ENCODE data around the gene BRAT1.

The BRAT1 gene

DNA sequence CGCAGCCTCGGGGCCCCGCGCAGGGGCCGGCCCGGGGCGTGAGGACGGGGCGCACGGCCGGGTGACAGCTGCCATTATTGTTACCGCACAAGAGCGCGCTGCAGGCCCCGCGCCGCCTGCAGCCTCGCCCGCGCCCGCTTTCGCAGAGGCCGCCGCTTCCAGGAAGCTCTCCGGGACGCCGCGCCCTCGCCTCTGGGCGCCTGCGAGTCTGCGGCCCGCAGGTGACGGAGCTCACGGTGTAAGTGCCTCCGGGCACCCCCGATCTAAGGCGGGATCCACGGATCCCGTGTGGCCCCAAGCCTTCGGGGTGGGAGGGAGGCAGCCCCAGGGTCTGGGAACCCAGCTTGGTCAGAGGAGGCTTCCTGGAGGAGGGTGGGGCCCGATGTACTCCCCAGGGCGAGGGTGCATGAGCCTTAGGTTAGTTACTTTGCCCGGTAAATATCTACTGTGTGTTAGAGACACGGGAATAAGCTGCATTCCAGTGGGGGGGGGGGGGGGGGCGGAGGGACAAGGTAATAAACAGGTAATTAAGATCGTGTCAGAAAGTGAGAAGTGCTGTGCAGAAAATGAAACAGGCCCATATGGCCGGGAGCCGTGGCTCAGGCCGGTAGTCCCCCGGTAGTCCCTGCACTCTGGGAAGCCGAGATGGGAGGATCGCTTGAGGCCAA lies 4.1 kb upstream of the BRAT1 start:
- no peak for DNase-seq (ENCODE audit: low spot score)

DNA sequence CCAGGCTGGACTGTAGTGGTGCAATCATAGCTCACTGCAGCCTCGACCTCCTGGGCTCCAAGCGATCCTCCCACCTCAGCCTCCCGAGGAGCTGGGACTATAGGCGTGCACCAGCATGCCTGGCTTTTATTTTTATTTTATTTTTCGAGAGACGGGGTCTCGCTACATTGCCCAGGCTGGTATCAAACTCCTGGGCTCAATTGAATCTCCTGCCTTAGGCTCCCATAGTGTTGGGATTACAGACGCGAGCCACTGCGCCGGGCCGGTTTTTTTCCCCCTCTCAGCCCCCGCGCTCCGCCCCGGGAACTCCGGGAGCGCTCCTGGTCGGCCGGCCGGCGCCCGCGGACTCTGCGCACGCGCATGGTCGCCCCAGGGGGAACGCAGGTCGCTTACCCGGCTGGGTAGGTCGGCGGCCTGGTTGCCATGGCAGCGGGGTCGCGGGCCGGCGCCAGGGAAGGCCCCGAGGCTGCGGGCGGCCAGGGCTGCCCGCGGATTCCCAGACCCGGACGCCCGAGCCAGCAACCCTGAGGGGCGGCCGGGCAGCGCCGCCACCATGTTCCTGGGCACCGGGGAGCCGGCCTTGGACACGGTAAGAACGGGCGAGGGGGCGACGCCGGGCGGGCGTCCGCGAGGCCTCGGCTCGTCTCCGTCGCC lies 3.4 kb upstream of the BRAT1 start, which contains the start of gene IQCE:
TSS of gene IQCE (plus strand) at position 351 of the 654 bp plus-strand sequence. CDS start at position 554, 203 bp downstream.
- peak; percentile 95 for DNase-seq (ENCODE audit: low spot score)

DNA sequence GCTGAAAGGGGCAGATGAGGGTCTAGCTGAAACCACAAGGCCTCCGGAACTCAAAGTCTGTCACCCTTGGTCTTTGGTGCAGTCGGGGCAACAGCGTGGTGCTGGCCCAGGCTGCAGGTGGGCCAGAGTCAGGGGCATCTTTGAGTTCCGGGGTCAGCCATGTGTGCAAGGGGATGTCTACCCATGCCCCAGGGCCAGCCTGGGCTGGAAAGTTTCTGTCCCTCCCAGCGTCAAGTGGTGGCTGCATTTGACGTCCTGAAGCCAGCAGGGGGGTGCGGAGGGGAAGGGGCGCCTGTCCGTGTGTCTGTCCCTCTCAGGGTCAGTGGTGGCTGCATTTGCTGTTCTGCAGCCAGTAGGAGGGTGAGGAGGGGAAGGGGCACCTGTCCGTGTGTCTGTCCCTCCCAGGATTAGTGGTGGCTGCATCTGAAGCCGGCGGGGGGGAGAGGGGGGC lies 638 bp downstream of the BRAT1 start:
- DNase-seq (ENCODE audit: low spot score) = no peak

DNA sequence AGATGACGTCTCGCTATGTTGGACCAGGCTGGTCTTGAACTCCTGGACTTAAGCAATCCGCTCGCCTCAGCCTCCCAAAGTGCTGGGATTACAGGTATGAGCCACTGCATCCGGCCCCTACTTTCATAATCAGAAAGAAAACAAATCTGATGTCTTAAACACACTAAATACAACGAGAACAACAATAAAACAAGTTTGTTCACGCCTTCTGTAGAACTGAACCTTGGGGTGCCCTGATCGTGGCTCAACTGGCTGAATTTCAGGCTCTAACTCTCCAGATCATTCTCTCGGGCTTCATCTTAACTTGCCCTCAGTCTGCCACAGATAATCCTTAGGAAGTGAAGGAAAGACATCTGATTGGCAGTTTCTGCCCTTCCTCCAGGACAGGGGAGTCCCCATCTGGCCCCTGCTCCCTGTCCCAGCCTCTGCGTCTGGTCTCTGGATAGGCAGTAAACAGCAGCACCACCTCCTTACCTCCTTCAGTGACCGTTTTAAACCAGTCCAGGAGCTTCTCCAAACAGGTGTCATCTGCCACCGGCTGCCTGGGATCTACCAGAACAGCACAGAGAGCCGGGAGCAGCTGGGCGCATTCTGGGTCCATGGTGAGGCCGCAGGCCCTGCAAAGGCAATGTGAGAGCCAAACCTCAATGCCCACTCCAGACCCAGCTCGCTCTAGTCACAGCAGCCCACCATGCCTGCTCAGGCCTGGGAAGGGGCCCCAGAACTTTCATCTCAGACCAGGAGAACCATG lies 1.3 kb downstream of the BRAT1 start:
- DNase-seq (ENCODE audit: low spot score) = no peak

DNA sequence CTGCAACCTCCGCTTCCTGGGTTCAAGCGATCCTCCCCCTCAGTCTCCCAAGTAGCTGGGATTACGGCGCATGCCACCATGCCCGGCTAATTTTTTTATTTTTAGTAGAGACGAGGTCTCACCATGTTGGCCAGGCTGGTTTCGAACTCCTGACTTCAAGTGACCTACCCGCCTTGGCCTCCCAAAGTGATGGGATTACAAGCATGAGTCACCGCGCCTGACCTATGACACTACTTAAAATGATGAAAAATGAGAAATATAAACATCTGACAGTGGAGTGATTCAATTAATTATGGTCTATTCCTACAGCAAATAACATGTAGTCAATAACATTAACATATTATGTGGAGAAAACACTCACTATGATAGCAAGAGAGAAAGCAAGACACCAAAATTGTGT lies 2.2 kb downstream of the BRAT1 start:
- DNase-seq (ENCODE audit: low spot score) = no peak

DNA sequence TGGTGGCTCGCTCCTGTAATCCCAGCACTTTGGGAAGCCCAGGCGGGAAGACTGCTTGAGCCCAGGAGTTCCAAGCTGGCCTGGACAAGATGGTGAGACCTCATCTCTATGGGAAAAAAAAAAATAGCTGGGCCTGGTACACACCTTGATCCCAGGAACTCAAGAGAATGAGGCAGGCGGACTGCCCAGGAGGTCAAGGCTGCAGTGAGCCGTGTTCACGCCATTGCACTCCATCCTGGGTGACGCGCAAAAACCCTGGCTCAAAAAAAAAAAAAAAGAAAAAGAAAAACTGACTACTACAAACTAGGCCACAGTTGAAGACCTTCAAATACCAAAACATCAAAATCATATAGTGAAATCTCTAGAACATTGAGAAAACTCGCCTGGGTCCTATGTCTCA lies 3.9 kb downstream of the BRAT1 start:
- no peak for DNase-seq (ENCODE audit: low spot score)

DNA sequence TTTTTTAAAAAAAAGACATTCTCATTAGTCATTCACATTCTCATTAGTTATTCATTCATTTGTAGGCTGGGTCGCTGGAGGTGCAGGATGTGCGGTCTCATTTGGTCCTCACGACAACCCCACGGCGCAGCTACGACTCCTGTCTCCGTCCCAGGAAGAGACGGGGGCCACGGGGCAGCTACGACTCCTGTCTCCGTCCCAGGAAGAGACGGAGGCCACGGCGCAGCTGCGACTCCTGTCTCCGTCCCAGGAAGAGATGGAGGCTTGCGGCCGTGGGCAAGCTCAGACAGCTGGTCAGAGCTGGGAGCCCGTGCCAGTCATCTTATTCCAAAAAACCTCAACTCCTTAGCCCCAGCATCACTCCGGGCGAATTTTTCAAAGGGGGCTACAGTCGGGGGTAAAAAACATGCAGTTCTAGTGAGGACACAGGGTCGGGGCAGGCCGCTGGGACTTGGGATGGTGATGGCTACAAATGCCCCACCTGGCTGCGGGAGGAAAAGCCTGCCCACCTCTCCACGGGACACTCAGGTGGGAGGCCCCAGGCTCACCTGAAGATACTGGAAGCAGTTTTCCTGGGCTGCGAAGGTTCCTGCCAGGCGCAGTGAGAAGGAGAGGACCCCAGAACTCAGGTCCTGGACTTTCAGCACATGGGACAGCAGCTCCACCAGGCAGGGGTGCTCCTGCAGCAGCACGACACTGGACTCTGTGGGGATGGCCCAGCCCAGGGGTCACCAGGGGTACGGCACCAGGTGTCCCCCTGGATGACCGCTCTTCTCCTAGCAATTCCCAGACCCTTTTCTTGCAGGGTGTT lies 8.3 kb downstream of the BRAT1 start:
- DNase-seq (ENCODE audit: low spot score) = no peak

DNA sequence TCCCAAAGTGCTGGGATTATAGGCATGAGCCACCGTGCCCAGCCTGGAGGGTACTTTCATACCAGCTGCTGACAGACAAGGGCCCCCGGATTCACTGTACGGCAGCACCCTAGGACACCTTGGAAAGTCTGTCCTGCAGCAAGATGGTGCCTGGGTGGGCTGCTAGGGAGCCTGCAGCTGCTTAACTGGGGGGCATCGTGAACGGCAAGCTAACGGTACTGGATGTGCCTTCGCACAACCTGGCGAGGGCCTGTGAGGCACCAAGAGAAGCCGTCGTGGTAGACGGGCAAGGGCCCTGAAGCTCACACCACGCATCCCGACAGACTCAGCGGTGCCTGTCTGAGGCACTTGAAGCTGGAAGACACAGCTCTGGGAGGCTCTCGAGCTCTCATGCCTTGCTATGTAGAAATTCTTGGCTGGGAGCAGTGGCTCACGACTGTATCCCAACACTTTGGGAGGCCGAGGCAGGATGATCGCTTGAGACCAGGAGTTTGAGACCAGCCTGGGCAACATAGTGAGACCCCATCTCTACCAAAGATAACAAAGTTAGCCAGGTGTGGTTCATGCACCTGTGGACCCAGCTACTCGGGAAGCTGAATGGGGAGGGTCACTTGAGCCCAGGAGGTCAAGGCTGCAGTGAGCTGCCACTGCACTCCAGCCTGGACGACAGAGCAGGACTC lies 9.4 kb downstream of the BRAT1 start:
- DNase-seq (ENCODE audit: low spot score) = no peak

DNA sequence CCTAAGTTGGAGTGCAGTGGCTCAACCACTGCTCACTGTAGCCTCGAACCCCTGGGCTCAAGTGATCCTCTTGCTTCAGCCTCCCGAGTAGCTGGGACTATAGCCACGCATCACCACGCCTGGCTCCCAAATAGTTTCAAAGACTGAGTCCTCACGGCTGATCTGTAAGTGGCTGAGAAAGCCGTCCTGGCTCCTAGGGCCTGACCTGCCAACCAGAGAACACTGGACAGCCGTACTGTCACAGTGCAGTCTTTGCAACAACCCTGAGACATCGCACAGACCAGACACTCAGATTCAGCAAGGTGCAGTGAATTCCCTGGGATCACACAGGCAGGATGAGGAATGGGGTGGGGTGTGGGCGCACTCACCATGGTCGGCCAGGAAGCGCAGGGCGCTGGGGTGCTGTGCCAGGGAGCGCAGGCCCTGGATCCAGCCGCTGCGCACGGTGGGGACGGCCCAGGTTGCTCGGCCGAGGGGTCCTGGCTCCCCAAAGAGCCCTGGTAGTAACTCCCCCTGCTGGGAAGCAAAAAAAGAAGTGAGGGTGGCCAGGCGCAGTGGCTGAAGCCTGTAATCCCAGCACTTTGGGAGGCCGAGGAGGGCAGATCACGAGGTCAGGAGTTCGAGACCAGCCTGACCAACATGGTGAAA lies 10.7 kb downstream of the BRAT1 start:
- peak; percentile 23 for DNase-seq (ENCODE audit: low spot score)

DNA sequence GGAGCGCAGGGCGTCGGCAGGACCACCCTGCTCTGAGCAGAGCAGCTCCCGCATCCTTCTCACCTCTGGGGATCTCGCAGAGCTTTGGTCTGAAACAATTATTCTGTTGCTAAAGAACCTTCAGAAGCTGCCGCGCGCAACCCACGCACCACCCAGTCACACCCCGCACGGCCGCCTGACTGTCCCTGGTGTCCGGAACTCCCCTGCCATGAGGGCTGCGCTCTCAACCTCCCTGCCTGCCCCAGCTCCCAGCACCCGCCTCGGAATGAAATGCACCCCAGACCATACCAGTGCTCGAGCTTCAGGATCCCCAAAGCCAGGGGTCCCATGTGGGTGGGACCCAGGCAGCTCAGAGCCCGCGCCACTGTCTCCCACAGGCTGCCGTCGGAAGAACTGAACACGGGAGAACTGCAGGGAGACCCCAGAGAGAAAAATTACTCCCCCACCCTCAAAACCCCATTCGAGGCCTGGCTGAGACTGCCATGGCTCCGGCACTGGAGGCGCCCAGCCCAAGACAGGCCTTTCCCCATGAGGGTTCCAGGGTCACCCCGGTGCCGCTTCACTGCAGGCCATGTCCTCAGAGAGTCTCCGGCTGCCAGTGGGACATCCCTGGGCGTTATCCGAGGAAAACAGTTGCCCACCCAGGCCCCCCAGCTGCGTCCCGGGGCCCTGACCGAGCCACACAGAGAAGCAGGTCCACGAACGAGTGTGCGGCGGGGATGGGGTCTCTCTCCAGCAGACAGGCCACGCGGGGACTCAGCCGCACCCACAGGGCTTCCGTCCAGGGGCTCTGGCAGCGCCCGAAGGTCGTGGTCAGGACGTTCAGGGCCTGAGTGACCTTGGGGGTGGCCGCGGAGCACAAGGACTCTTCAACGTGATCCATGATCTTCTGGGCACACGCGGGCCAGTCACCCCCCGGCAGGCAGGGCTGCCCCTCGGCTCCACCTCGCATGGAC lies 12.1 kb downstream of the BRAT1 start:
- DNase-seq (ENCODE audit: low spot score) = peak; percentile 8

DNA sequence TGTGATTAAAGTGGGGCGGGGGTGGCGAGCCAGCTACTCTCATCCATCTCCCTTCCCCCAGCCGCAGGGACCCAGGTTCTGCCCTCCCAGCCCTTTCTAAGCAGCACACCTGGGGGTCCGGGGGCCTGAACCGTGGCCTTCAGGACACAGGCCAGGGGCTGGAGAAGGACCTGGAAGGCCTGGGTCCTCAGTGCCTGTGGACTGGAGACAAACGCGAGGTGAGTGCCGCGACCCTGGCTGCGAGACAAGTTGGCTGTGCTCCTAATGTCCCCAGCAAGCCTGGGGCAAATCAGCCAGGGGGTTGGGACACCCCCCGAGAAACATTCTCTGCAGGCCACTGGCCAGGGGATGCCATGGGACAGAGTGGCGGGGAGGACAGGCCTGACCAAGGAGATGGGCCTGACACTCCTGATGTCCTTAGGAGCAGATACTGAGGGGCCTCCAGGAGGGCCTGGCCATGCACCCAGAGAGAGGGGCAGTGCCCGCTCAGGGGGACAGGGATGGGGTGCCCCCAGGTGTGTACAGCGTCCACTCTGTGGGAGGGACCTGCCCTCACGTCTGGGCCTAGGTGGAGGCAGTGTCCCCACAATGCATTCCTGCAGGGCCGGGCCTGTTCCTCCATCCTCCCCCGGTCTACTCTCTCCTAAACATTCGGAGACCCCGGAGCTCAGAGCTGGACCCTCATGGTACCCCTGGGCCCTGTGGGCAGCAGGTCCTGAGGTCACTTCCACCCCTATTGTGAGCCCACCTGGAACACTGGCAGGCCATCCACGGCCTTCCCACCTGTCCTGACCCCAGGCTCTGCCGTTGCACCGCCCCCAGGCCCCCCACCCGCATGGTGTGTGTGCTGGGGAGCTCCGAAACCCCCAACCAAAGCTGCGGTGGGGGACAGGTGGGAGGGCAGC lies 13.1 kb downstream of the BRAT1 start:
- peak; percentile 7 for DNase-seq (ENCODE audit: low spot score)

DNA sequence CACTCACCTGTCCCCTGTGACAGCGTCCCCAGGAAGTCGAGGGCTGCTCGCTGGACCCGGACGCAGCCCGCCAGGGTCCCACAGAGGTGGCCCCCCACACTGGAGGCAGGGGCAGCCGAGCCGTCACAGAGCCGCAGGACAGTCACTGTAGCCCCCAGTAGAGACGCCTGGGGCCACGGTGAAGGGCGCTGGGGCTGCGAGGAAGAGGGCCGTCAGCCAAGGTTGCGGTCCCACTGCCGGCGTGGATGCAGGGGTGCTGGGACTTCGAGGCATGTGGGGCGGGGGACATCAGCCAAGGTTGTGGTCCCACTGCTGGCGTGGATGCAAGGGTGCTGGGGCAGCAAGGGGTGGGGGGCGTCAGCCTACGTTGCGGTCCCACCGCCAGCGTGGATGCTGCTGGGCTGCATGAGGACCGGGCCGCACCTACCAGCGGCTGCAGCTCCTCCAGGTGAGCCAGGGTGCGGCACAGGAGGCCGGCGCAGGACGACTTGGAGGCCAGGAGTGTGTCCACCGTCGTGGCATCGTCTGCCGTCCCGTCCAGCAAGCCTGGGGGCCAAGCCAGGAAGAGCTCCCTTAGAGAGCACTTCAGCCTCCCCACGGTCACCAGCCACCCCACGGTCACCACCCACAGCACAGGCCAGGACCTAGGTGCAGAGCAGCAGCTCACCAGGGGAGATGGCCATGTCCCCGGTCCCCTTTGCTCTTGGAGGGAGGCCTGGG lies 13.9 kb downstream of the BRAT1 start:
- DNase-seq (ENCODE audit: low spot score) = peak; percentile 23

DNA sequence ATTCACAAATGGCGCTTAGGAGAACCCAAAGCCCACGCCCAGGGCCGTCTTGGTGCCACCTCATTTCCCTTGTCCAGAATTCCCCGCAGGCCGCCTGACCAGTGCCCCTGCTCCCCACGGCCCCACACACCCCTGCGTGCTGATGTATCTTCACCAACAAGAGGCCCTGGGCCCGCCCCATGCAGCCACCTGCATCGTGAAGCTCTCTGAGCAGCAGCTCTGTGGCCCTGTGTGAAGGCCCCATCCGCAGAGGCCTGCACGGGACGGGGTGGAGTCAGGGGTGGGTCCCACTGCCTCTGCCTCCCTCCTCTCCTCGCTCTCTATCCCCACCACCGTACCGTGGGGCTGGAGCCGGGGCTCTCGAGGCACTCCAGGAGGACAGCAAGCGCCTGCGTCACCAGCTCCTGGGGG lies 14.7 kb downstream of the BRAT1 start:
- no peak for DNase-seq (ENCODE audit: low spot score)

DNA sequence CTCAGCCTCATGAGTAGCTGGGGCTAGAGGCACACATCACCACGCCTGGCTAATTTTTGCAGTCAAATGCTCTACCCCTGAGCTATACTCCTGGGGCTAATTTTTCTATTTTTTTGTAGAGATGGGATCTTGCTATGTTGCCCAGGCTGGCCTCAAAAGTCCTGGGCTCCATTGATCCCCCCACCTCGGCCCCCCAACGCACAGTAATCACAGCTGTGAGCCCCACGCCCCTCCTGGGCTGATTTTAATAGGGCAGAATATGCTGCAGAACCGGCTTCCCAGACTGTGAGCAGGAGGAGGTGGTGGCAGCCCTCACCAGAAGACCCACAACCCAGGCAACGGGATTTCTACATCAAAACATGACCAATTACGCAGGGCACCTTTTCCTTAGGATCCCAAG lies 15.2 kb downstream of the BRAT1 start:
- DNase-seq (ENCODE audit: low spot score) = no peak

DNA sequence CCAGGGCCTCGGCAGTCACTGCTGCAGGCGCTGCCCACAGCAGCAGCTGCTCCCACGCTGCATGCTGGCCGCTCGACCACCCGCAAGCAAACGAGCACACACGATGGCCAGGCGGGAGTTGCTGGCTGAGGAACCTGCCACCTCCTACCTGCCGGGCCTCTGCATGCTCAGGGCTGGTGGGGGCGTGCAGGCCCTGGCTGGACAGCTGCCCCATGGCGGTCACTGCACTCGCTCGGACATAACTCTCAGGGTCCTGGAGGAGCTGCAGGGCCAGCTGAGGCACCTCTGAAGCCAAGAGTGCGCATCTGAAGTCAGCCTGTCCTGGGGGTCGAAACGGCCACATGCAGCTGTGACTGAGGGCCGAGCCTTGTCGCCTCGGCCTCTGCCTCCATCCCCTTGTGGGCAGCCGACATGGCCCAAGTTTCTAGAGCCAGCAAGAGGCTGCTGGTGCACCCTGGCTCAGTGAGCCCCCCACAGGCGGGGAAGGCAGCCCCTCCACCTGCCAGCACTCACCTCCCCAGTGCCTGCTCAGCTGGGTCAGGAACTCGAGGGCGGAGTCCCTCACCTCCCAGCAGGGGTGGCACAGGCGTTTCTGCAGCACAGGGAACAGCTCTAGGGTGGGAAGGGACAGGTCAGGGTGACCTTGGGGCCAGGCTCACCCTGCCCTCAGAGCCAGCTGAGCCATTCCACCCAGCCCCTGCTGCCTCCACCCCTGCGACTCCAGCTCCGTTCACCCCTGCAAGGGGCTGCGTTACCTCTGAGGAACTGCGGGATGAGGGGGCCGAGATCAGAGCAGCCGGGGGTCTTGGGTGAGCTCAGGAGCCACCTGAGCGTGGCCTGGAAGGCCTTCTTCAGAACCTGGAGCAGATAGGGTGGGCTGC lies 16.1 kb downstream of the BRAT1 start:
- peak; percentile 11 for DNase-seq (ENCODE audit: low spot score)

DNA sequence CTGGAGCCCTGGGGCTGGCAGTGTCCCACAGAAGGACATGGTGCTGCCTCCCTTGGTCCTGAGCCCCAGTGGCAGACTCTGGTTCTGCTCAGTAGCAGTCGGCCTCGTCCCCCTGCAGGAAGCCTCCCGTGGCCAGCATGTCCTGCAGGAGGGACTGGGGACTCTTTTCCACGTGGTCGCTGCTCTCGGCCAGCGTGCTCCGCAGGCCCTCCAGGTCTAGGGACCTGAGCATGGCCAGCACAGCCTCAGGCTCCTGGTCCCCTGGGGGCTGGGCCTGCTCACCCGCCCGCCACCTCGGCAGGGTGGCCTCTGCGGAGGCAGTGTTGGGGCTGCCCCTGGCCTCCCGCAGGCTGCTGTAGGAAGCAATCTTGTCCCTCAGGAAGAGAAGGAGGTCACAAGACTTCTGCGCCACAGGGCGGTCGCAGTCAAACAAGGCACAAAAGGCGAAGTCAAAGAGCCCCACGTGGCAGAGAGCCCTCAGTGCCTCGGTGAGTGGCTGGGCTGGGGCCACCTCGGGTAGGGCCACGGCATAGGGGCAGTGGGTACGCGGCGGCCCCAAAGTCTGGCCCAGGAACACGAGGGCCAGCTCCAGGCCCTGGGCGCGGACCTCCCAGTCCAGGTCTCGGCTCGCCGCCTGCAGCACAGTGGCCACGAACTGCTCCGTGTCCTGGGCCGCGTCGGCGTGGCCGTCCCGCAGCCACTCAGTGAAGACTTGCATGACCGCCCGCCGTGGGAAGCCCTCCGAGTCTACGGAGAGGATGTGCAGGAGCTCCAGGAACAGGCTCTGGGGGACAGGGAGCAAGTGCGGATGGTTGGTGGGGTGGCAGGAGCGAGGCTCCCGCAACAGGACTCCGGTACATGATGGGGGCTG lies 17.1 kb downstream of the BRAT1 start:
- DNase-seq (ENCODE audit: low spot score) = peak; percentile 10

Data from iPS-NIHi11 (cell line).